HepG2 (cell line): ENCODE results near the gene ADAR. TPM values are rescaled to one million over a fixed set of nuclear protein-coding genes. Genes with fewer than 3 reads are reported as not detected.
A peak's percentile ranks its signal among the peaks of the same experiment; 100 is the strongest.

Experiments
- ARHGAP35 ChIP-seq: sonication (generic); formaldehyde crosslinking; IDR thresholded peaks from 2 replicates; pipeline ENCODE4 v1.9.0; 2022; ENCODE audit warnings: mild to moderate bottlenecking, inconsistent platforms, moderate library complexity, missing genetic modification reagents, borderline replicate concordance
- ARNT ChIP-seq: fragments of 450-650 bp; IDR thresholded peaks from 2 replicates; pipeline ENCODE4 v1.6.1; 2017
- CERS6 ChIP-seq: sonication (generic); formaldehyde crosslinking; IDR thresholded peaks from 2 replicates; pipeline ENCODE4 v1.5.0; 2020; ENCODE audit warnings: missing genetic modification reagents
- FOXC1 ChIP-seq: sonication (generic); formaldehyde crosslinking; IDR thresholded peaks from 2 replicates; pipeline ENCODE4 v1.8.0; 2022; ENCODE audit warnings: mild to moderate bottlenecking, missing genetic modification reagents, borderline replicate concordance
- HHEX ChIP-seq: IDR thresholded peaks from 2 replicates; pipeline ENCODE4 v1.6.1; 2016; ENCODE audit warnings: control low read depth
- IRF9 ChIP-seq: sonication (generic); formaldehyde crosslinking; IDR thresholded peaks from 2 replicates; pipeline ENCODE4 v1.8.0; 2022; ENCODE audit warnings: missing genetic modification reagents, mild to moderate bottlenecking, borderline replicate concordance
- JUN ChIP-seq: sonication (generic); formaldehyde crosslinking; IDR thresholded peaks from 2 replicates; pipeline ENCODE4 v1.4.0; 2020; ENCODE audit warnings: mild to moderate bottlenecking, missing genetic modification reagents
- MAFK ChIP-seq, 2 experiments: IDR thresholded peaks in 1 of 2; conservative IDR thresholded peaks in 1 of 2; 2 replicates each; pipeline ENCODE4 v1.6.1; 2011; ENCODE audit warnings: improper control_type of control experiment in 2 of 2, low read length in 2 of 2
- MAZ ChIP-seq, 2 experiments: sonication (generic) in 1 of 2; formaldehyde crosslinking in 1 of 2; IDR thresholded peaks; 2 replicates each; pipeline versions ENCODE4 v1.5.0 to v1.6.1; 2012 to 2020; ENCODE audit warnings: low read depth in 2 of 2, mild to moderate bottlenecking in 2 of 2, borderline replicate concordance in 1 of 2, improper control_type of control experiment in 1 of 2, low read length in 1 of 2, missing genetic modification reagents in 1 of 2, moderate library complexity in 1 of 2
- NCOR1 ChIP-seq: fragments of 200-600 bp; sonication (generic); IDR thresholded peaks from 2 replicates; pipeline ENCODE4 v1.7.0; 2017; ENCODE audit warnings: antibody characterized with exemption, low read length, borderline replicate concordance
- NFIB ChIP-seq: sonication (generic); formaldehyde crosslinking; IDR thresholded peaks from 2 replicates; pipeline ENCODE4 v1.9.0; 2021; ENCODE audit warnings: missing genetic modification reagents, mild to moderate bottlenecking, borderline replicate concordance
- NFYC ChIP-seq: IDR thresholded peaks from 2 replicates; pipeline ENCODE4 v1.6.1; 2016; ENCODE audit warnings: missing genetic modification reagents, missing compliant biosample characterization
- PHF5A ChIP-seq: IDR thresholded peaks from one replicate; pipeline ENCODE4 v1.6.1; 2018; ENCODE audit warnings: low read depth, missing genetic modification reagents; ENCODE audit not compliant: unreplicated experiment
- SMAD3 ChIP-seq: sonication (generic); formaldehyde crosslinking; IDR thresholded peaks from 2 replicates; pipeline ENCODE4 v1.4.0; 2020; ENCODE audit warnings: missing genetic modification reagents
- SPEN ChIP-seq: sonication (generic); formaldehyde crosslinking; IDR thresholded peaks from 2 replicates; pipeline ENCODE4 v1.5.1; 2020; ENCODE audit warnings: low read depth, mild to moderate bottlenecking, missing genetic modification reagents
- YEATS2 ChIP-seq: sonication (generic); formaldehyde crosslinking; IDR thresholded peaks from 2 replicates; pipeline ENCODE4 v1.4.0; 2020; ENCODE audit warnings: missing genetic modification reagents, borderline replicate concordance
- ZNF10 ChIP-seq: sonication (generic); formaldehyde crosslinking; IDR thresholded peaks from 2 replicates; pipeline ENCODE4 v1.4.0; 2020; ENCODE audit warnings: mild to moderate bottlenecking, low read depth, missing genetic modification reagents, borderline replicate concordance
- ZNF264 ChIP-seq: sonication (generic); formaldehyde crosslinking; IDR thresholded peaks from 2 replicates; pipeline ENCODE4 v1.4.0; 2020; ENCODE audit warnings: missing genetic modification reagents
- ZNF33A ChIP-seq: sonication (generic); formaldehyde crosslinking; IDR thresholded peaks from 2 replicates; pipeline ENCODE4 v1.5.1; 2020; ENCODE audit warnings: missing genetic modification reagents, mild to moderate bottlenecking, moderate library complexity, borderline replicate concordance
- ZNF503 ChIP-seq: sonication (generic); formaldehyde crosslinking; IDR thresholded peaks from 2 replicates; pipeline ENCODE4 v1.4.0; 2020; ENCODE audit warnings: missing genetic modification reagents
- ZNF543 ChIP-seq: sonication (generic); formaldehyde crosslinking; IDR thresholded peaks from 2 replicates; pipeline ENCODE4 v1.4.0; 2020; ENCODE audit warnings: mild to moderate bottlenecking, missing genetic modification reagents
- ZSCAN5A ChIP-seq: sonication (generic); formaldehyde crosslinking; IDR thresholded peaks from 2 replicates; pipeline ENCODE4 v1.8.0; 2022; ENCODE audit warnings: mild to moderate bottlenecking, missing genetic modification reagents, borderline replicate concordance
- polyA plus RNA-seq, 8 experiments: library from polyadenylated mRNA; depleted of rRNA in 3 of 8; stranded (reverse) in 7 of 8; unstranded in 1 of 8; fragments of >200 nt; fragmentation: Illumina TruSeq in 4 of 8; extraction: Trizol in 4 of 8; gene quantifications; 2 replicates each; pipeline versions ENCODE4 v1.2.1 to v1.2.3, GENCODE V29; 2011 to 2016; ENCODE audit warnings: low read depth in 4 of 8, missing spikeins in 1 of 8, mixed read lengths in 1 of 8; ENCODE audit not compliant: insufficient read depth in 1 of 8
- total RNA-seq, 5 experiments: library from RNA; depleted of rRNA; stranded (reverse); fragments of >200 nt; fragmentation: Illumina TruSeq; extraction: Trizol; gene quantifications; 2 replicates each; pipeline ENCODE4 v1.2.3, GENCODE V29; 2016; ENCODE audit warnings: low read depth in 1 of 5

ADAR gene
- total and polyA plus RNA-seq, 2 of the 13 experiments (the other 11 are each of a cell fraction or from before 2014, with no cell fraction given) = 70.8 to 86.2 TPM

GRCh38 chr1:154607609-154608396 is at the start of gene ADAR (continued):
- TF ChIP-seq SMAD3 (CRISPR knock-in tag) (0 out of 2 replicates have a peak, but pooled peaks have one; percentile 41), ZNF264 (CRISPR knock-in tag) (no peak), YEATS2 (CRISPR knock-in tag) (no peak), NCOR1 (peak; percentile 37; the same call in 1 of the 2 replicates), NFIB (CRISPR knock-in tag) (no peak), ARHGAP35 (CRISPR knock-in tag) (0 out of 2 replicates have a peak, but pooled peaks have one; percentile 57), ZSCAN5A (CRISPR knock-in tag) (no peak), ZNF543 (CRISPR knock-in tag) (no peak), MAFK (conservative IDR thresholded peaks at IDR 0.05 in 1 of 2, IDR thresholded peaks at IDR 0.05 in 1 of 2; ENCODE audit: low read length in 2 of 2) (no peak), JUN (CRISPR knock-in tag) (no peak), ZNF33A (CRISPR knock-in tag) (no peak), ARNT (no peak), HHEX (CRISPR knock-in tag) (no peak), NFYC (no peak), CERS6 (CRISPR knock-in tag) (no peak), MAZ (IDR thresholded peaks at IDR 0.05; ENCODE audit: borderline replicate concordance, low read depth, low read length) (peak; percentile 47; the same call in 1 of the 2 replicates), MAZ (CRISPR knock-in tag; IDR thresholded peaks at IDR 0.05; ENCODE audit: low read depth) (peak; percentile 31; the same call in 1 of the 2 replicates), SPEN (no peak), IRF9 (CRISPR knock-in tag) (peak; percentile 67; the same call in 1 of the 2 replicates), PHF5A (CRISPR knock-in tag) (no peak), ZNF503 (no peak; the same call in 1 of the 2 replicates), FOXC1 (CRISPR knock-in tag) (no peak), ZNF10 (CRISPR knock-in tag) (no peak)
